K562 (cell line): Measurements from ENCODE around the gene ZNF792. TPM values are rescaled to one million over a fixed set of nuclear protein-coding genes. Genes with fewer than 3 reads are reported as not detected.

ENCODE experiments used
- ATF6 ChIP-seq: sonication (generic); formaldehyde crosslinking; IDR thresholded peaks from 2 replicates; pipeline ENCODE4 v1.4.0; 2020; ENCODE audit warnings: mild to moderate bottlenecking, missing genetic modification reagents
- DMBX1 ChIP-seq: fragments of 250-450 bp; sonication (Bioruptor Pico); IDR thresholded peaks from 2 replicates; pipeline ENCODE4 v1.8.0; 2022; ENCODE audit warnings: inconsistent platforms, mild to moderate bottlenecking, moderate library complexity, borderline replicate concordance
- ETV5 ChIP-seq: sonication (generic); formaldehyde crosslinking; IDR thresholded peaks from 2 replicates; pipeline ENCODE4 v1.4.0; 2020; ENCODE audit warnings: low read depth, mild to moderate bottlenecking, missing genetic modification reagents
- JUND ChIP-seq, 2 experiments: IDR thresholded peaks; 2 replicates in 1 of 2; 3 replicates in 1 of 2; pipeline ENCODE4 v1.6.1; 2011; ENCODE audit warnings: borderline replicate concordance in 2 of 2, low read depth in 2 of 2, low read length in 2 of 2, improper control_type of control experiment in 1 of 2, missing biosample characterization in 1 of 2, missing genetic modification characterization in 1 of 2, missing genetic modification reagents in 1 of 2
- KDM5B ChIP-seq: fragments of 200-600 bp; sonication (generic); IDR thresholded peaks from 2 replicates; pipeline ENCODE4 v1.6.1; 2012; ENCODE audit warnings: low read depth, mild to moderate bottlenecking, moderate library complexity, low read length, control low read depth, inconsistent platforms; ENCODE audit not compliant: insufficient replicate concordance
- NEUROD1 ChIP-seq: fragments of 150-350 bp; IDR thresholded peaks from 2 replicates; pipeline ENCODE4 v1.6.1; 2014; ENCODE audit warnings: borderline replicate concordance, low read length, low read depth; ENCODE audit not compliant: partially characterized antibody
- NR2F6 ChIP-seq: fragments of 450-650 bp; formaldehyde crosslinking; IDR thresholded peaks from 2 replicates; pipeline ENCODE4 v1.4.0; 2020; ENCODE audit warnings: mild to moderate bottlenecking
- NR4A1 ChIP-seq, 2 experiments: fragments of 250-450 bp in 1 of 2; fragments of 450-650 bp in 1 of 2; sonication (Bioruptor Pico) in 1 of 2; IDR thresholded peaks; 2 replicates each; pipeline versions ENCODE4 v1.4.0 to v1.6.1; 2016 to 2020; ENCODE audit warnings: mild to moderate bottlenecking in 2 of 2, missing compliant biosample characterization in 1 of 2, missing genetic modification characterization in 1 of 2, moderate library complexity in 1 of 2
- PHF20 ChIP-seq: fragments of 450-650 bp; IDR thresholded peaks from 2 replicates; pipeline ENCODE4 v1.6.1; 2018; ENCODE audit not compliant: partially characterized antibody
- SRSF1 ChIP-seq: fragments of 200-400 bp; formaldehyde crosslinking; IDR thresholded peaks from 2 replicates; pipeline ENCODE4 v1.6.1; 2017; ENCODE audit warnings: mild to moderate bottlenecking, low read depth, low read length, moderate library complexity
- ZBTB1 ChIP-seq: sonication (generic); formaldehyde crosslinking; IDR thresholded peaks from 2 replicates; pipeline ENCODE4 v1.8.1; 2023; ENCODE audit warnings: missing genetic modification reagents, low read depth, mild to moderate bottlenecking, borderline replicate concordance
- ZNF12 ChIP-seq: sonication (generic); formaldehyde crosslinking; IDR thresholded peaks from 2 replicates; pipeline ENCODE4 v1.4.0; 2020; ENCODE audit warnings: mild to moderate bottlenecking, missing genetic modification reagents
- ZNF445 ChIP-seq: fragments of 250-450 bp; sonication (Bioruptor Pico); IDR thresholded peaks from 2 replicates; pipeline ENCODE4 v1.4.0; 2020; ENCODE audit warnings: low read depth, mild to moderate bottlenecking, moderate library complexity
- ZNF764 ChIP-seq: fragments of 250-450 bp; sonication (Bioruptor Pico); IDR thresholded peaks from 2 replicates; pipeline ENCODE4 v1.4.0; 2020; ENCODE audit warnings: low read depth, mild to moderate bottlenecking, moderate library complexity
- polyA plus RNA-seq, 8 experiments: library from polyadenylated mRNA; depleted of rRNA in 4 of 8; stranded (reverse) in 5 of 8; unstranded in 3 of 8; fragments of >200 nt; fragmentation: Nextera tagmentation in 2 of 8; fragmentation: Illumina TruSeq in 1 of 8; extraction: Ambion mirVana in 2 of 8; extraction: Trizol in 1 of 8; gene quantifications; 2 replicates each; pipeline versions ENCODE4 v1.2.1 to v1.2.3, GENCODE V29; 2011 to 2014; ENCODE audit warnings: inconsistent platforms in 1 of 8, missing spikeins in 1 of 8
- total RNA-seq, 7 experiments: library from RNA; depleted of rRNA in 6 of 7; stranded (reverse); fragments of >200 nt in 6 of 7; fragmentation: Illumina TruSeq in 2 of 7; extraction: Trizol in 2 of 7; gene quantifications; 2 replicates each; pipeline versions ENCODE4 v1.2.1 to v1.2.3, GENCODE V29; 2011 to 2021; ENCODE audit warnings: low replicate concordance in 1 of 7
- TF ChIP-seq, protein P1 (sequence below): fragments of 250-450 bp; sonication (Bioruptor Pico); IDR thresholded peaks from 2 replicates; pipeline ENCODE4 v1.5.0; 2021
- TF ChIP-seq, protein P2 (sequence below): fragments of 250-450 bp; sonication (Bioruptor Pico); IDR thresholded peaks from 2 replicates; pipeline ENCODE4 v1.4.0; 2020; ENCODE audit warnings: borderline replicate concordance
- TF ChIP-seq, protein P3 (sequence below): sonication (generic); formaldehyde crosslinking; IDR thresholded peaks from 2 replicates; pipeline ENCODE4 v1.8.0; 2022; ENCODE audit warnings: mild to moderate bottlenecking, missing genetic modification reagents
- TF ChIP-seq, protein P4 (sequence below): fragments of 250-450 bp; sonication (Bioruptor Pico); IDR thresholded peaks from 2 replicates; pipeline ENCODE4 v1.4.0; 2020; ENCODE audit warnings: mild to moderate bottlenecking

Gene ZNF792
- total and polyA plus RNA-seq, 9 of the 15 experiments (the other 6 are each of a cell fraction or from before 2014, with no cell fraction given): 3.3 to 16.5 (median 10.4) TPM

- TF ChIP-seq, protein P1, sequence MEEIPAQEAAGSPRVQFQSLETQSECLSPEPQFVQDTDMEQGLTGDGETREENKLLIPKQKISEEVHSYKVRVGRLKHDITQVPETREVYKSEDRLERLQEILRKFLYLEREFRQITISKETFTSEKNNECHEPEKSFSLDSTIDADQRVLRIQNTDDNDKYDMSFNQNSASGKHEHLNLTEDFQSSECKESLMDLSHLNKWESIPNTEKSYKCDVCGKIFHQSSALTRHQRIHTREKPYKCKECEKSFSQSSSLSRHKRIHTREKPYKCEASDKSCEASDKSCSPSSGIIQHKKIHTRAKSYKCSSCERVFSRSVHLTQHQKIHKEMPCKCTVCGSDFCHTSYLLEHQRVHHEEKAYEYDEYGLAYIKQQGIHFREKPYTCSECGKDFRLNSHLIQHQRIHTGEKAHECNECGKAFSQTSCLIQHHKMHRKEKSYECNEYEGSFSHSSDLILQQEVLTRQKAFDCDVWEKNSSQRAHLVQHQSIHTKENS: no peak
- TF ChIP-seq SRSF1: no peak
- TF ChIP-seq NR4A1 (CRISPR knock-in tag; IDR thresholded peaks at IDR 0.05): no peak
- no peak for TF ChIP-seq NR4A1 (tag; IDR thresholded peaks at IDR 0.05)
- TF ChIP-seq ZNF12 (CRISPR knock-in tag): no peak
- peak; percentile 67 for TF ChIP-seq KDM5B
- no peak for TF ChIP-seq ETV5
- TF ChIP-seq JUND (IDR thresholded peaks at IDR 0.05; ENCODE audit: borderline replicate concordance, low read depth, low read length): no peak
- TF ChIP-seq JUND (tag; IDR thresholded peaks at IDR 0.05; ENCODE audit: borderline replicate concordance, low read depth, low read length): 0 out of 3 replicates have a peak, but pooled peaks have one; percentile 8
- no peak for TF ChIP-seq ZNF445 (CRISPR knock-in tag)
- TF ChIP-seq NEUROD1: no peak
- no peak for TF ChIP-seq ZNF764 (CRISPR knock-in tag)
- no peak for TF ChIP-seq DMBX1 (CRISPR knock-in tag)
- TF ChIP-seq, protein P2, sequence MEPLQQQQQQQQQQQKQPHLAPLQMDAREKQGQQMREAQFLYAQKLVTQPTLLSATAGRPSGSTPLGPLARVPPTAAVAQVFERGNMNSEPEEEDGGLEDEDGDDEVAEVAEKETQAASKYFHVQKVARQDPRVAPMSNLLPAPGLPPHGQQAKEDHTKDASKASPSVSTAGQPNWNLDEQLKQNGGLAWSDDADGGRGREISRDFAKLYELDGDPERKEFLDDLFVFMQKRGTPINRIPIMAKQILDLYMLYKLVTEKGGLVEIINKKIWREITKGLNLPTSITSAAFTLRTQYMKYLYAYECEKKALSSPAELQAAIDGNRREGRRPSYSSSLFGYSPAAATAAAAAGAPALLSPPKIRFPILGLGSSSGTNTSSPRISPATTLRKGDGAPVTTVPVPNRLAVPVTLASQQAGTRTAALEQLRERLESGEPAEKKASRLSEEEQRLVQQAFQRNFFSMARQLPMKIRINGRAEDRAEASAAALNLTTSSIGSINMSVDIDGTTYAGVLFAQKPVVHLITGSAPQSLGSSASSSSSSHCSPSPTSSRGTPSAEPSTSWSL: no peak
- TF ChIP-seq, protein P3, sequence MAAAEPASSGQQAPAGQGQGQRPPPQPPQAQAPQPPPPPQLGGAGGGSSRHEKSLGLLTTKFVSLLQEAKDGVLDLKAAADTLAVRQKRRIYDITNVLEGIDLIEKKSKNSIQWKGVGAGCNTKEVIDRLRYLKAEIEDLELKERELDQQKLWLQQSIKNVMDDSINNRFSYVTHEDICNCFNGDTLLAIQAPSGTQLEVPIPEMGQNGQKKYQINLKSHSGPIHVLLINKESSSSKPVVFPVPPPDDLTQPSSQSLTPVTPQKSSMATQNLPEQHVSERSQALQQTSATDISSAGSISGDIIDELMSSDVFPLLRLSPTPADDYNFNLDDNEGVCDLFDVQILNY (CRISPR knock-in tag): no peak
- TF ChIP-seq ATF6 (CRISPR knock-in tag): no peak
- no peak for TF ChIP-seq ZBTB1 (CRISPR knock-in tag)
- peak; percentile 44 for TF ChIP-seq PHF20
- TF ChIP-seq, protein P4, sequence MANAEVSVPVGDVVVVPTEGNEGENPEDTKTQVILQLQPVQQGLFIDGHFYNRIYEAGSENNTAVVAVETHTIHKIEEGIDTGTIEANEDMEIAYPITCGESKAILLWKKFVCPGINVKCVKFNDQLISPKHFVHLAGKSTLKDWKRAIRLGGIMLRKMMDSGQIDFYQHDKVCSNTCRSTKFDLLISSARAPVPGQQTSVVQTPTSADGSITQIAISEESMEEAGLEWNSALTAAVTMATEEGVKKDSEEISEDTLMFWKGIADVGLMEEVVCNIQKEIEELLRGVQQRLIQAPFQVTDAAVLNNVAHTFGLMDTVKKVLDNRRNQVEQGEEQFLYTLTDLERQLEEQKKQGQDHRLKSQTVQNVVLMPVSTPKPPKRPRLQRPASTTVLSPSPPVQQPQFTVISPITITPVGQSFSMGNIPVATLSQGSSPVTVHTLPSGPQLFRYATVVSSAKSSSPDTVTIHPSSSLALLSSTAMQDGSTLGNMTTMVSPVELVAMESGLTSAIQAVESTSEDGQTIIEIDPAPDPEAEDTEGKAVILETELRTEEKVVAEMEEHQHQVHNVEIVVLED (CRISPR knock-in tag): no peak
- TF ChIP-seq NR2F6 (CRISPR knock-in tag): no peak
Observed at GRCh38 chr19:34999498-35000337, 35.7 kb upstream of the ZNF792 start, which contains the start of gene GRAMD1A (continued).
